GM23248 (cell line): ENCODE measurements around the gene ANKRD13D. TPM values are rescaled to one million over a fixed set of nuclear protein-coding genes. Genes with fewer than 3 reads are reported as not detected.

Experiments used
- DNase-seq: peaks from one replicate; pipeline ENCODE4 v3.0.0-alpha.2; 2015
- H2AFZ ChIP-seq: fragments of 200-600 bp; sonication (generic); 2 replicates; pipeline ENCODE4 v1.6.1; 2016; ENCODE audit warnings: antibody characterized with exemption
- H3F3A ChIP-seq: fragments of 200-600 bp; sonication (generic); 2 replicates; pipeline ENCODE4 v1.6.1; 2016; ENCODE audit warnings: mild to moderate bottlenecking, antibody characterized with exemption, mixed run types; ENCODE audit not compliant: insufficient read depth
- H3K27ac ChIP-seq: fragments of 200-600 bp; sonication (generic); 2 replicates; pipeline ENCODE4 v1.5.1; 2016; ENCODE audit warnings: mild to moderate bottlenecking
- H3K27me3 ChIP-seq: fragments of 200-600 bp; sonication (generic); replicated peaks from 2 replicates; pipeline ENCODE4 v1.6.1; 2016; ENCODE audit warnings: mild to moderate bottlenecking; ENCODE audit not compliant: insufficient read depth
- H3K36me3 ChIP-seq: fragments of 200-600 bp; sonication (generic); 2 replicates; pipeline ENCODE4 v1.6.1; 2016; ENCODE audit warnings: low read depth, mild to moderate bottlenecking
- H3K4me1 ChIP-seq: fragments of 200-600 bp; sonication (generic); 2 replicates; pipeline ENCODE4 v1.6.1; 2016; ENCODE audit warnings: mild to moderate bottlenecking; ENCODE audit not compliant: insufficient read depth
- H3K4me2 ChIP-seq: fragments of 200-600 bp; sonication (generic); one replicate; pipeline ENCODE4 v1.6.1; 2016; ENCODE audit warnings: mild to moderate bottlenecking; ENCODE audit not compliant: unreplicated experiment
- H3K4me3 ChIP-seq: fragments of 200-600 bp; sonication (generic); 2 replicates; pipeline ENCODE4 v1.5.1; 2016; ENCODE audit warnings: mild to moderate bottlenecking
- H3K79me2 ChIP-seq: fragments of 200-600 bp; sonication (generic); 2 replicates; pipeline ENCODE4 v1.6.1; 2016; ENCODE audit warnings: mild to moderate bottlenecking; ENCODE audit not compliant: insufficient read depth
- H3K9ac ChIP-seq: fragments of 200-600 bp; sonication (generic); 2 replicates; pipeline ENCODE4 v1.6.1; 2016; ENCODE audit warnings: mild to moderate bottlenecking
- H3K9me2 ChIP-seq: fragments of 200-600 bp; sonication (generic); 2 replicates; pipeline ENCODE4 v1.6.1; 2016; ENCODE audit warnings: mixed run types, mild to moderate bottlenecking, moderate library complexity; ENCODE audit not compliant: insufficient read depth
- H3K9me3 ChIP-seq: fragments of 200-600 bp; sonication (generic); one replicate; pipeline ENCODE4 v1.6.1; 2017; ENCODE audit warnings: low read depth
- H4K20me1 ChIP-seq: fragments of 200-600 bp; sonication (generic); 2 replicates; pipeline ENCODE4 v1.6.0; 2016; ENCODE audit not compliant: insufficient read depth
- EZH2 ChIP-seq: fragments of 200-600 bp; sonication (generic); IDR thresholded peaks from 2 replicates; pipeline ENCODE4 v1.6.1; 2018; ENCODE audit warnings: antibody characterized with exemption, mild to moderate bottlenecking; ENCODE audit not compliant: insufficient read depth, poor library complexity, severe bottlenecking
- EZH2phosphoT487 ChIP-seq: fragments of 200-600 bp; sonication (generic); IDR thresholded peaks from 2 replicates; pipeline ENCODE4 v1.6.1; 2018; ENCODE audit warnings: antibody characterized with exemption, moderate library complexity, mild to moderate bottlenecking, low read depth; ENCODE audit not compliant: insufficient read depth
- WGBS, 2 experiments: methylation state at CpG; one replicate each; pipeline ENCODE4 v1.1.6; 2015 to 2017; ENCODE audit warnings: low lambda C conversion rate in 2 of 2, low coverage in 1 of 2; ENCODE audit errors: missing lambda C conversion rate in 2 of 2; 5-methylcytosine and 5-hydroxymethylcytosine counted together
- in situ Hi-C: fragments of 300-500 bp; cut with MboI; formaldehyde crosslinking; loops from 2 replicates; pipeline ENCODE4 v1.15.0; 2020
- polyA plus RNA-seq: library from polyadenylated mRNA; unstranded; fragments of >200 nt; fragmentation: Nextera tagmentation; extraction: Ambion mirVana; gene quantifications from 2 replicates; pipeline ENCODE4 v1.2.1, GENCODE V29; 2016
- total RNA-seq: library from RNA; depleted of rRNA; stranded (reverse); fragments of >200 nt; shearing (Covaris generic); gene quantifications from 2 replicates; pipeline ENCODE4 v1.2.3, GENCODE V29; 2014

ANKRD13D gene
- total and polyA plus RNA-seq, 2 experiments from 2014 or later: 16.4 to 42.9 TPM

DNA sequence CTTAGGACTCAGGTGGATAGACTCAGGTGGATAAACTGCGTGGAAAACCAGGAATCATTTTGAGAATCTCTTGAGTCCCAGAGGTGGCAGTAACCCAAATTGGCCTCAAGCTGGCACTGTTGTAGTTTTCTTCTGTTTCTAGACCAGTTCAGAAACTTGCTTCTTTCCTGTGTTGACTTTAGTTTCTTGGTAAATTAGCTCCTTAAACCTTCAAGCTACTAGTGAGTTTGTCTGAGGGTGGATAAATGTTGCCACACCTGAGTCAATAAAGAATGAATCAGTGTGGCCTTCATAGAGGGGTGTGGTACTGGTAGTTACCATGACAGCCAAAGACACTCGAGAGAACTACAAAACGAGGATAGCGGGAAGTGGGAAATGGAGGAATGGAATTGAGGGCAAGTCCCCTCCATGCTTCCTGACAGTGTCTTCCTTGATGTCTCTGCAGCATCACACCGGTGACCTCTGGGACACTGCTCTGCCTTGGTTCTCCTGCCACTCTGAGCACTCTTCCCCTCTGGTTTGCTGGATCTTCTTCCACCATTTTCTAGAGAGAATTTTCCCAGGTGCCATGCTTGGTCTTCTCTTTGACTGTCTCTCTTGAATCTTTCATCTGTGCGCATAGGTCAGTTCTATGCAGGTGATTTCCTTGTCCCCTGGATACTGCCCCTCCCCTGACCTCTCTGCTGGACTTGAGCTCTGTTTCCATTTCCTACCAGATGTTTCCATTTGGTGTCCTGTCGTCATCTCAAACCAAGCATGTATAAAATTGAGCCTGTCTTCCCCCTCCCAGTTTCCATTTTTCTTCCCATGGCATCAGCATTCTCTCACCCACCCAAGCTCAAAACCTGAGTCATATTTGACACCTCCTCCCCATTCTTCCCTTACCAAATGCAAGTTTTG lies 57.1 kb downstream of the ANKRD13D start:
- DNase-seq: peak; percentile 88
- H3K9ac ChIP-seq: peak overlapping the region; percentile 60
- H3K4me1 ChIP-seq: peaks cover 27% of the 10 kb centered on the region
- H3K4me3 ChIP-seq: no peak overlapping the region
- TF ChIP-seq EZH2phosphoT487 (no peak), EZH2 (no peak)
- no peaks in the 10 kb centered on the region for H3K9me3 ChIP-seq
- no peaks in the 10 kb centered on the region for H3K27me3 ChIP-seq
- 0 out of 2 replicates have a peak, but pooled peaks cover 6% of the 10 kb centered on the region for H3K79me2 ChIP-seq
- peaks cover 43% of the 10 kb centered on the region for H3F3A ChIP-seq
- H3K27ac ChIP-seq: peak overlapping the region; percentile 87
- WGBS, 2 experiments: 77 to 79% methylated on average over 7 of the region's 7 CpGs
- no peaks in the 10 kb centered on the region for H4K20me1 ChIP-seq
- H2AFZ ChIP-seq: no peak overlapping the region
- H3K9me2 ChIP-seq: no peaks in the 10 kb centered on the region
- in situ Hi-C loops: no loop called here
- H3K4me2 ChIP-seq: peak overlapping the region; percentile 28
- H3K36me3 ChIP-seq: no peaks in the 10 kb centered on the region

DNA sequence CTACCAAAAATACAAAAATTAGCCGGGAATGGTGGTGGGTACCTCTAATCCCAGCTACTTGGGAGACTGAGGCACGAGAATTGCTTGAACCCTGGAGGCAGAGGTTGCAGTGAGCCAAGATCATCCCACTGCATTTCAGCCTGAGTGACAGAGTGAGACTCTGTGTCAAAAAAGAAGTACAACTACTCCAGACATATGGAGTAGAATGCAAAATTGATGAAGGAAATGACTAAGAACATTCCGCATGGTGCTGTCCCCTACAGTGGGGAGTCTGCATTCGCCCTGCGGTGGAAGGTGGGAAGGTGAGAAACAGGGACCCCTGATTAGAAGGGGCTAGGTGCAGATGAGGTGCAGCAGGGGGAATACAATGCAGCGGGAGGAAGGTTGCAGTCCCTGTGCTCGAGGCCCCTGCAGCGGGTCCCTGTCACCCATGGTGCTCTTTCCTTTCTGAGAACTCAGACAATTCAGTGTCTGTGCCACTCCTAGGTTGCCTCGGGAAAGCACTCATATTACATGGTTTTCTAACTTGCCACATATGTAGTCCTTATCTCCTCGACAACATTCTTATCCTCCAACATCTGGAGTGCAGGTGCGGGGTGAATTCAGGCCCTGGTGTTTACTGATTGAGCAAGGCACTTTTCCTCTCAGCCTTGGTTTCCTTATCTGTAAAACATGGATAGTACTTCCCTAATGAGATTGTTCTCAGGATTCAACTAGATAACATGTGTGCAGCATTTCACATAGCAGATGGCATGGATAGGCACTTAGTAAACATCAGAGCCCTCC lies 59.1 kb downstream of the ANKRD13D start:
- peak; percentile 47 for DNase-seq
- H4K20me1 ChIP-seq: no peaks in the 10 kb centered on the region
- H3K9me3 ChIP-seq: no peaks in the 10 kb centered on the region
- H3K79me2 ChIP-seq: peaks cover 17% of the 10 kb centered on the region
- in situ Hi-C loops: no loop called here
- H3K4me1 ChIP-seq: peaks cover 27% of the 10 kb centered on the region
- H3K9ac ChIP-seq: no peak overlapping the region
- H3K9me2 ChIP-seq: no peaks in the 10 kb centered on the region
- TF ChIP-seq EZH2phosphoT487: no peak
- no peak for TF ChIP-seq EZH2
- H3K27ac ChIP-seq: peak overlapping the region; percentile 34
- H2AFZ ChIP-seq: no peak overlapping the region
- no peak overlapping the region for H3K4me3 ChIP-seq
- H3K4me2 ChIP-seq: no peak overlapping the region
- peaks cover 51% of the 10 kb centered on the region for H3F3A ChIP-seq
- H3K27me3 ChIP-seq: no peaks in the 10 kb centered on the region
- H3K36me3 ChIP-seq: no peaks in the 10 kb centered on the region
- WGBS, 2 experiments: 57 to 63% methylated on average over 11 of the region's 11 CpGs

DNA sequence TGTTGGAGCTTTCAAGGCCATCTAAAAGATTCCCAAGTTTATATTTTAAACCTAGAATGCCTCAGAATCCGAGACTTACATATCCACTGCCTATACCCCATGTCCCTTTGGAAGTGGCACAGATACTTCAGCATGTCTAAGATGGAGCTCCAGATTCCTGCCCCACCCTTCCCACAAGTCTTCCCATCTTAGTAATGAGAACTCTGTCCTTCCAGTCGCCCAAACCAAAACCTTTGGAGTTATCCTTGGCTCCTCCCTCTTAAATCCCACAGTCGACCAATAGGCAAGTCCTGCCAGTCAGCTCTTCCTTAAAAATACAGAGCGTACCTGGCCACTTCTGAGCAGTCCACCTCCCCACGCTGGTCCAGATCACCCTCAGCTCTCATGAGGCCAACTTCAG lies 59.9 kb downstream of the ANKRD13D start:
- Histone ChIP-seq H3F3A (peaks cover 54% of the 10 kb centered on the region), H3K9me3 (no peaks in the 10 kb centered on the region), H3K4me2 (no peak overlapping the region), H3K9ac (no peak overlapping the region), H4K20me1 (no peaks in the 10 kb centered on the region), H2AFZ (no peak overlapping the region), H3K9me2 (no peaks in the 10 kb centered on the region), H3K79me2 (peaks cover 17% of the 10 kb centered on the region), H3K27ac (peak overlapping the region; percentile 34), H3K4me3 (no peak overlapping the region), H3K36me3 (no peaks in the 10 kb centered on the region), H3K27me3 (no peaks in the 10 kb centered on the region), H3K4me1 (peaks cover 30% of the 10 kb centered on the region)
- DNase-seq: no peak
- TF ChIP-seq EZH2 (no peak), EZH2phosphoT487 (no peak)
- in situ Hi-C loops: no loop called here
- WGBS, 2 experiments: 61 to 62% methylated on average over 5 of the region's 5 CpGs

DNA sequence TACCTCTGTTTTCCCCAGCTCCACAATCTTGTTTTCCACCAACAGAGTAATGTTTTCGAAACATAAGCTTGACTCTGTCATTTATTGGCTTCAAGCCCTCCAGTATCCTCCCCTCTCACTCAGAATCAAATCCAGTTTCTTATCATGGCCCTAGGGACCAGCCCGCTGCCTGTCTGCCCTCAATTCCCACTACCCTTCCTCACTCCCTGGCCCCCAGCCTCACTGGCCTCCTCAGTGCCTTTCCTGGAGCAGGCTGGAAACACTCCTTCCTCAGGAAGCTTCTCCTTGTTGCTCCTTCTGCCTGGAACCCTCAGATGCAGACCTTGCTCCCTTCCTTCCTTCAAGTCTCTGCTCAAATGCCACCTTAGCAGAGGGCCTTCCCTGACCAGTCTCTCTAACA lies 60.4 kb downstream of the ANKRD13D start:
- WGBS, 2 experiments: 90 to 92% methylated on average over 2 of the region's 2 CpGs
- H3K9me2 ChIP-seq: no peaks in the 10 kb centered on the region
- H3K9ac ChIP-seq: no peak overlapping the region
- H3K27ac ChIP-seq: peak overlapping the region; percentile 34; the same call in 1 of the 2 replicates
- H3K79me2 ChIP-seq: peaks cover 17% of the 10 kb centered on the region
- no peaks in the 10 kb centered on the region for H3K9me3 ChIP-seq
- TF ChIP-seq EZH2phosphoT487: no peak
- no peak for TF ChIP-seq EZH2
- no peaks in the 10 kb centered on the region for H3K27me3 ChIP-seq
- H3K4me3 ChIP-seq: no peak overlapping the region
- no peaks in the 10 kb centered on the region for H3K36me3 ChIP-seq
- H3K4me1 ChIP-seq: peaks cover 34% of the 10 kb centered on the region
- no peak overlapping the region for H3K4me2 ChIP-seq
- peaks cover 58% of the 10 kb centered on the region for H3F3A ChIP-seq
- H4K20me1 ChIP-seq: no peaks in the 10 kb centered on the region
- no peak overlapping the region for H2AFZ ChIP-seq
- in situ Hi-C loops: no loop called here
- no peak for DNase-seq
